ENCODE results near the gene HOXD9. TPM values are rescaled to one million over a fixed set of nuclear protein-coding genes. Genes with fewer than 3 reads are reported as not detected.

The HOXD9 gene
- total RNA-seq, 1 donor from 2014 or later = not detected

DNA sequence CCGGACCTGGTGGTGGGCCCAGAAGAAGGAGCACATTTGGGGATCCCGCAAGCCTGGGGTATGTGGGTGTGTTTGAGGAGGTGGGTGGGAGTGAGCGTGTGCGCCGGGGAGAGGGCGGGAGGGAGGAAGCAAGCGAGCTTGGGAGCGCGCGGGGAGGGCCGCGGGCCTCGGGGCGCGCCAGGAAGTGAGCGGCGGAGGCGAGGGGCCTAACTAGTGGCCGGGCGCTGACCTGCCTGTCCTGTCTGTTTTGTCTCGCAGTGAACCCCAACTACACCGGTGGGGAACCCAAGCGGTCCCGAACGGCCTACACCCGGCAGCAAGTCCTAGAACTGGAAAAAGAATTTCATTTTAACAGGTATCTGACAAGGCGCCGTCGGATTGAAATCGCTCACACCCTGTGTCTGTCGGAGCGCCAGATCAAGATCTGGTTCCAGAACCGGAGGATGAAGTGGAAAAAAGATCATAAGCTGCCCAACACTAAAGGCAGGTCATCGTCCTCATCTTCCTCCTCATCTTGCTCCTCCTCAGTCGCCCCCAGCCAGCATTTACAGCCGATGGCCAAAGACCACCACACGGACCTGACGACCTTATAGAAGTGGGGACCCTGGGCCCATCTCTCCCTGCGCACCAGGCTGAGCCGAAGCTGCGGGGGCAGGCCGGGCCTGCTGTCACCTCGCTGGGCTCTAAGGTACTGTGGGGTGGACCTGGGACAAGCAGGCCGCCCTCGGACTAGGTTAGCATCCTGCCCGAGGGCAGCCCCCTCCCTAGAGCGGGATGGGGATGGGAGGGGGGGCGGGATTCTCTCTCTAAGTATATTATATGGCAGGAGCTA, 30.0 kb downstream of the HOXD9 start:
- H3K4me1 ChIP-seq = no peaks in the 10 kb centered on the region
- DNase-seq (ENCODE audit: low spot score in 2 of 2) = peak in 1 of 2 donors; percentile 37
- peaks cover 6 to 18% of the 10 kb centered on the region in 2 donors for H3K36me3 ChIP-seq
- TF ChIP-seq CTCF (IDR thresholded peaks at IDR 0.05) = no peak
- H3K27ac ChIP-seq = no peak overlapping the region
- intact Hi-C loops (cut with DNase I) = no loop called here
- H3K4me3 ChIP-seq = peak overlapping the region in 1 of 2 donors; percentile 3
- H3K9me3 ChIP-seq = no peaks in the 10 kb centered on the region
- H3K27me3 ChIP-seq = peaks cover 7% of the 10 kb centered on the region

GRCh38 chr2:176154576-176155252, 32.2 kb downstream of the HOXD9 start:
- Histone ChIP-seq H3K27ac (no peak overlapping the region), H3K4me3 (no peak overlapping the region), H3K27me3 (peaks cover 12% of the 10 kb centered on the region), H3K9me3 (no peaks in the 10 kb centered on the region), H3K36me3 (peaks cover 6 to 18% of the 10 kb centered on the region in 2 donors), H3K4me1 (peaks cover 0 to 3% of the 10 kb centered on the region in 2 donors)
- DNase-seq (ENCODE audit: low spot score in 2 of 2) = peak in 1 of 2 donors; percentile 15
- no peak for TF ChIP-seq CTCF (IDR thresholded peaks at IDR 0.05)
- intact Hi-C loops (cut with DNase I) = no loop called here

- H3K27me3 ChIP-seq = peaks cover 19% of the 10 kb centered on the region
Measured at GRCh38 chr2:176155356-176156044, 33.0 kb downstream of the HOXD9 start.

GRCh38 chr2:176156301-176156806, 33.8 kb downstream of the HOXD9 start:
- Histone ChIP-seq H3K4me3 (no peak overlapping the region), H3K36me3 (peaks cover 6 to 18% of the 10 kb centered on the region in 2 donors), H3K27ac (no peak overlapping the region), H3K4me1 (peaks cover 0 to 8% of the 10 kb centered on the region in 2 donors), H3K27me3 (peaks cover 19% of the 10 kb centered on the region), H3K9me3 (no peaks in the 10 kb centered on the region)
- TF ChIP-seq CTCF (IDR thresholded peaks at IDR 0.05) = no peak
- peak in 1 of 2 donors; percentile 49 for DNase-seq (ENCODE audit: low spot score in 2 of 2)
- intact Hi-C loops (cut with DNase I) = no loop called here

More at GRCh38 chr2:176155356-176156044, 33.0 kb downstream of the HOXD9 start:
- H3K4me1 ChIP-seq = peaks cover 0 to 8% of the 10 kb centered on the region in 2 donors
- no peak overlapping the region for H3K27ac ChIP-seq
- intact Hi-C loops (cut with DNase I) = no loop called here
- no peak overlapping the region for H3K4me3 ChIP-seq
- DNase-seq (ENCODE audit: low spot score in 2 of 2) = peak in 1 of 2 donors; percentile 25
- peaks cover 6 to 18% of the 10 kb centered on the region in 2 donors for H3K36me3 ChIP-seq
- no peaks in the 10 kb centered on the region for H3K9me3 ChIP-seq
- TF ChIP-seq CTCF (IDR thresholded peaks at IDR 0.05) = no peak

- Histone ChIP-seq H3K27me3 (peaks cover 19% of the 10 kb centered on the region), H3K27ac (no peak within 1 kb of the TSS), H3K4me1 (peaks cover 0 to 8% of the 10 kb centered on the region in 2 donors), H3K36me3 (peaks cover 6 to 18% of the 10 kb centered on the region in 2 donors), H3K4me3 (no peak within 1 kb of the TSS), H3K9me3 (no peaks in the 10 kb centered on the region)
- intact Hi-C loops (cut with DNase I) = no loop called here
- no peak for TF ChIP-seq CTCF (IDR thresholded peaks at IDR 0.05)
- DNase-seq (ENCODE audit: low spot score in 2 of 2) = peak in 1 of 2 donors; percentile 44
Measured at GRCh38 chr2:176156807-176157498, 34.4 kb downstream of the HOXD9 start, which contains the start of gene HOXD3. Gene HOXD3, plus strand, starts transcription at chr2:176157307. Its CDS starts 11,808 bp downstream, at chr2:176169115.

Measured in ascending aorta (tissue), 2 donors.